Activated CD8-positive, alpha-beta memory T cell treated with anti-CD3 and anti-CD28 coated beads for 48 hours (primary cell): ENCODE data around the gene HIP1R.
"Not testable (repeated sequence)": the region's sequence is repeated elsewhere in the genome, so short reads cannot be mapped to it uniquely, and the experiment has no call there.

ENCODE experiments used
- DNase-seq, 3 experiments: peaks; one replicate each; pipeline ENCODE4 v3.0.0-alpha.2; 2020; ENCODE audit warnings: low read depth in 2 of 3, low spot score in 2 of 3

The HIP1R gene

GRCh38 chr12:122834921-122835749, at the start of gene HIP1R:
Gene HIP1R, plus strand, starts transcription at chr12:122835457. Its CDS starts 94 bp downstream, at chr12:122835551.
- DNase-seq: peak in 2 of 3 experiments; percentile 27 to 32

DNA sequence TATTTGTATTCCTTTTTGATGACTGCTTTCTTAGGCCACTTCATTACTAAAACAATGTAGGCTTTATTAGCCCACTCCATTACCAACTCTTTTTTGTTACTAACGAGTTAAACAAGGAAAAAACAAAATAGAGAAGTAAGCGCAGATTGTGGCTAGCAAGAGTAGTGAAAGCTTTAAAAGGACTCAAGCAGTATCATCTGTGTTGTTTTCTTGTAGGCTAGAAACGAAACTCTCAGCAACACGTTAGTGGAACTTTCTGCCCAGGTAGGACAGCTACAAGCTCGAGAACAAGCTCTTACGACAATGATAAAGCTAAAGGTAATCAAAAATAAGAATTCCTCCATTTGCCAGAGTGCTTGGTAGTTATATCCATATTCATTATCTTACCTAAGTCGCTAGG, 49.8 kb upstream of the HIP1R start:
- no peak for DNase-seq

- DNase-seq: no peak
These were observed 46.9 kb upstream of the HIP1R start for GRCh38 chr12:122788387-122788786.

DNA sequence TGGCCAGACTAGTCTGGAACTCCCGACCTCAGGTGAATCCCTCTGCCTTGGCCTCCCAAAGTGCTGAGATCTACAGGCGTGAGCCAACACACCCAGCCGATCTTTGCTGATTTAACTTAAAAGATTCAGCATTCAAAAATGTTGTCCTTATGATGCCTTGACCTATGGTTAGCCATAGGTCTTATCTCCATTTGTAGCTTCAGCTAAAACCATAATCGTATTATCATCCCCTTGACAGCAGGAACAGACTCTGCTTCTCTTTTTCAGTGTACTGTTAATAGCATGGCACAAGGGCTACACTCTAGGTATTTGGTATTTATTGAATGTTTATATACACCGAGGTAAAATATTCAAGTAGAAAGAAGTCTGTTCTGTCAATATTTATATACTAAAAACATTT, 45.6 kb upstream of the HIP1R start:
- no peak for DNase-seq

- DNase-seq: no peak
These were observed 44.7 kb upstream of the HIP1R start for GRCh38 chr12:122790393-122791075.

DNA sequence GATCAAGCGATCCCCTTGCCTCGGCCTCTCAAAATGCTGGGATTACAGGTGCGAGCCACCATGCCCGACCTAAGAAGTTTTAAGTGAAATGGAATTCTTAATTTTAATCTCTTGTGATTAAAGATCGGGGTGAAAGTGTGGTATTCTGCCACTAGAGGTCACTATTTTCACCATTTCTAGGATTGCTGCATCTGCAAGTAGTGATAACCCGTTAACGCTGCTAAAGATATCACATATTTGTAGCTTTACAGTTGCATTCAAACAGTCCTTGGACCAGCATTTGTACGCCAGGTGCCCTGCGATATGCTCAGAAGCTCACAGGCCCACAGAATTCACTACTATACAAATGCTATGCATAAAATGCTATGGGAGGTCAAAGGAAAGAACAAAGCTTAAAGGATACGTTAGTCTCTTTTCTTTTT, 41.6 kb upstream of the HIP1R start:
- no peak for DNase-seq

GRCh38 chr12:122795807-122796206, 39.5 kb upstream of the HIP1R start:
- DNase-seq: no peak

- DNase-seq: no peak
These were observed 35.5 kb upstream of the HIP1R start for GRCh38 chr12:122799641-122800243.

- no peak for DNase-seq
These were observed 31.3 kb upstream of the HIP1R start for GRCh38 chr12:122803937-122804336.

GRCh38 chr12:122804957-122805356, 30.3 kb upstream of the HIP1R start:
- DNase-seq: not testable (repeated sequence)

DNA sequence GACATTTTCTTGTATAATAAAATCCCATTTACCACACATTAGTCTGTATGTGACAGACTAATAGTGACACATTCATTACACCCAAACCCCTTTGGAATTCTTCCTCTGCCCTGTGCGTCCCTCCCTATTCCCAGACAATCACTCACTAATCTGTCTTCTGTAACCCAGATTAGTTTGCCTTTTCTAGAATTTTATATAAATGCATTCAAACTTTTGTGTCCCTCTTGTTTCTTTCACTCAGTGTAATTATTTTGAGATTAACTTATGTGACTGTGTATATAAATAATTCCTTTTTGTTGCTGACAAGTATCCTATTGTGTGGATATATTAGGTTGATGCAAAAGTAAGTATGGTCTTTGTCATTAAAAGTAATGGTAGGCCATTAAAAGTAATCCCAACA, 27.6 kb upstream of the HIP1R start:
- DNase-seq: no peak

DNA sequence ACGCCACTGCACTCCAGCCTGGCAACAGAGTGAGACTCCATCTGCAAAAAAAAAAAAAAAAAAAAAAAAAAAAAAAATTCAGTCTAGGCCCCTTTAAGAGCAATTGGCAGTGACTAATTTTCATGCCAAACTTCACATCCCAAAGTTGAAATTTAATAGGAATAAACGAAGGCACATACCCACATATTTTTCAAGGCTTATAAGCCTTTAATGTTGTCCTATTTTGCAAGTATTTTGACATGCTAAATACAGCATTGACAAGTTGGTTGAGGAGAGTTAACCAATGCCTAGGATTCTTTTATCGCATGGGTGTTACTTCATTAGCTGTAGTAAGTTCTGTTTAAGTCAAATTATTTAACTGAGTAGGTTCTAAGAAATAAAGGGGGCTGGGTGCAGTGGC, 23.5 kb upstream of the HIP1R start:
- no peak for DNase-seq

DNA sequence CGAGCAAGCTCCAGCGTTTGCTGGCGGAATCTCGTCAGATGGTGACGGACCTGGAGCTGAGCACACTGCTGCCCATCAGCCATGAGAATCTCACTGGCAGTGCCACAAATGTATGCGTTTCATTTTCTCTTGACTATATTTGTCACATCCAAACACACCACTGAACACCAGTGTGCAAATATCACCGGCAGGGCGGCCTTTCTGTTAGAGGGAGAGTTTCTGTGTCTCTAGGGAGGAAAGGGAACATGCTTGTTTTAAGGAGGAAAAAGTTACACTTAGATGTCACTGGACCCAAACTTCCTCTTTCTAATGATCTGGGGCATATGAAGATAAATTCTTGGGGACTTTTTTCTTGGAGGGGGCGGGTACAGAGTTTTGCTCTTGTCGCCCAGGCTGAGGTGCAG, 21.9 kb upstream of the HIP1R start:
- no peak for DNase-seq

- no peak for DNase-seq
These were observed 16.0 kb upstream of the HIP1R start for GRCh38 chr12:122819209-122819785.

DNA sequence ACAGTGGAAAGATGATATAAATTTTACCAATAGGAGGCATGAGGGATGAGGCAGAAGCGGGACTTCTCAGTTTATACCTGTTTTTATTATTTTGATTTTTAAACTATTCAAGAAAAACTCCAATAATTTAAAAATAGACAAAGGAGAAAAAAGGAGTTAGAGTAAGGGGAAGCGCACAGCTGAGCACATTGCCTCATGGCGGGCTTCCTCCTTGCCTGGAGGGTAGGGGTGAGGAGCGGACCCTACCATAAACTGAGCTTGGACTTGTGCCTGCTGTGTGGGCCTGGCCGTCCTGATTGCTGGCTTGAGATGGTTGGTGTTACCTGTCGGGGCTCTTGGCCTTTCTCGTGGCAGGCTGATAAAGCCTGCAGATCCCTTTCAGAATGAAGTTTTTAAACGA, 15.1 kb upstream of the HIP1R start:
- DNase-seq: no peak

- DNase-seq: no peak
These were observed 14.4 kb upstream of the HIP1R start for GRCh38 chr12:122820838-122821271.

DNA sequence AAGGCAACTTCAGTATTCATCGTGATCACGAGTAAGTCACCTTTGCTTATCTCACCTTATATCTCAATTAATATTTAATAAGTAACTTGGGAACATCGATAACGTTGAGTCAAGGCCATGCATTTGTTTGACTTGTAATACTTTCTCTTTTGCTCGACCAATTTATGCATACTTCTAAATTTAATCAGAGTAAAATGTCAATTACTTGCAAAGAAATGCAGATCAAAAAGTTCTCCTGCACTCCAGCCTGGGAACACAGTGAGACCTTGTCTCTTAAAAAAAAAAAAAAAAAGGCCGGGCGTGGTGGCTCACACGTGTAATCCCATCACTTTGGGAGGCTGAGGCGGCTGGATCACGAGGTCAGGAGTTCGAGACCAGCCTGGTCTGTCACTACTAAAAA, 11.8 kb upstream of the HIP1R start:
- no peak for DNase-seq

GRCh38 chr12:122825773-122826724, 9.2 kb upstream of the HIP1R start:
- DNase-seq: no peak

- DNase-seq: no peak
These were observed 8.0 kb upstream of the HIP1R start for GRCh38 chr12:122827258-122827657.

GRCh38 chr12:122830517-122831214, 4.6 kb upstream of the HIP1R start:
- DNase-seq: no peak
